Epithelial cell of esophagus (primary cell): ENCODE measurements around the gene GPR160.

ENCODE experiments used
- DNase-seq: peaks from one replicate; pipeline ENCODE4 v3.0.0; 2010; ENCODE audit warnings: low read depth
- H3K4me3 ChIP-seq: 2 replicates; pipeline ENCODE4 v1.5.1; 2011; ENCODE audit warnings: mild to moderate bottlenecking, low read length, control low read depth
- CTCF ChIP-seq: IDR thresholded peaks from 2 replicates; pipeline ENCODE4 v1.5.1; 2011; ENCODE audit warnings: low read depth, mild to moderate bottlenecking, low read length, control low read depth, inconsistent platforms; ENCODE audit not compliant: insufficient read depth; ENCODE audit errors: missing control alignments

The GPR160 gene

DNA sequence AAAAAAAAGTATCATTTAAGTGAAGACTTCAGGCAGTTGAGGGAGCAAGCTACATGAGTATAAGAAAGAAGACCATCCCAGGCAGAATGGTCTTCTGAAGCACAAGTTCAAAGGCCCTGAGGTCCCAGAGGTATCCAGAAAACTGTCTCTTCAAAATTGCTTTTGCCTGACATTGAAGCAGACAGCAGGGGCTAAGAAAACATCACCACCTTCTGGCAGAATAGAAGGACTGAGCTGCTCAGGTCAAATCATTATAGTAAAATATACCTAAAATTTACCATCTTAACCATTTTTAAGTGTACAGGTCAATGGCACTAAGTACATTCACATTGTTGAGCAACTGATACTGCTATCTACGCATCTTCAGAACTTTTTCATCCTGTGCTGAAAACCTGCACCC, 16.4 kb downstream of the GPR160 start:
- peak; percentile 11 for DNase-seq
- TF ChIP-seq CTCF, result peak; percentile 45
- H3K4me3 ChIP-seq, result no peak overlapping the region

DNA sequence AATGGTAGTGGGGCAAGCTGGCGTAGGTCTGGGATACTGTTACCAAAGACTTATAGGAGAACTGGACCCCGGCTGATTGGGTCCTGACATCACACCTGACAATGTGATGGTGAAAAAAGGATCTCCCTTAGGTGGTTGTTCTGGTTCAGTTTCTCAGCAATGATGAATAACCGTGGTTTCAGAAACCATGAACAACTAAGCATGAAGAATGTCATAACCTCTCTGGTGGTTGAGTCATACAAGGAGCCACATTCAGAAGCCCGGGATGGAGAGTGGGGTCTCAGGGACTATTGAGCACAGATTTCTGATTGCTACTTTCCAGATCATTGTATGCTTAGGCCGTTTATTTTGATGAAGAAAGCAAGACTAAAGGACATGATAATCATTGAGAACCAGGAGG, 17.4 kb downstream of the GPR160 start:
- peak; percentile 65 for DNase-seq
- TF ChIP-seq CTCF, result no peak
- no peak overlapping the region for H3K4me3 ChIP-seq

GRCh38 chr3:170056710-170057454, 19.1 kb downstream of the GPR160 start:
- peak; percentile 8 for DNase-seq
- no peak for TF ChIP-seq CTCF
- no peak overlapping the region for H3K4me3 ChIP-seq

- H3K4me3 ChIP-seq, result no peak overlapping the region
- DNase-seq, result no peak
- TF ChIP-seq CTCF, result no peak
Observed at GRCh38 chr3:170057550-170057949, 19.8 kb downstream of the GPR160 start.

DNA sequence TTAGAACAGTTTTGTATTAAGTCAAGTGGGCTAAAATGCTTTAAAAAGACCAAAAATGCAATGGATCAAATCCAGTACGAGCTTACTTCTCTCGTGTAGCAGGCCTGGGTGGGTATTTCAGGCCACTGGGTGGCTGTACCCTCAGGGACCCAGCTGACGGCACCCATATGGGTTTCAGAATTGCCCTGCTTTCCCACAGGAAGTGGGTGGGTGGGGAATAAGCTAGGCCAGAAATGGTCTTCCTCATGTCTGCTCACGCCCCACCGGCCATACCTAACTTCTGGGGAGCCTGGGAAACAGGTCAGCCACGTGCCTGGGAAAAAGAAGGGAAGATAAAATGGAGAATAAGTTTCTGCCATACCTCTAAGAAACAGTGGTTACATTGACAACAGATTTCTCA, 20.3 kb downstream of the GPR160 start:
- DNase-seq, result no peak

DNA sequence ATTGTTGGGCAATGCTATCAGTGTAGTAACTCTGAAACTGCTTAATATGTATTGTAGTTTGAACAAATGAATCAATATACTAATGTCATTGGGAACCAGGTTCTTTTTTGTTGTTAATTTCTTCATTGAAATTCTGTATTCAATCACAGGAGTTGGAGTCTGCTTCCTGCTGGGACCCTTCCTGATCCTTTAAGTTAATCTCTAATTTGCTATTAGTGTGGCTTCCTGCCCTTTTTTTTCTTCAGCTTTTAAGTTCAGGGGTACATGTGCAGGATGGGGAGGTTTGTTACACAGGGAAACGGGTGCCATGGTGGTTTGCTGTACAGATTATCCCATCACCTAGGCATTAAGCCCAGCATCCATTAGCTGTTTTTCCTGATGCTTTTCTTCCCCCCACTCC, 21.7 kb downstream of the GPR160 start:
- TF ChIP-seq CTCF, result no peak
- DNase-seq, result no peak
- H3K4me3 ChIP-seq, result no peak overlapping the region

More for the DNA sequence above, 20.3 kb downstream of the GPR160 start:
- H3K4me3 ChIP-seq, result no peak overlapping the region
- TF ChIP-seq CTCF, result no peak

- DNase-seq, result no peak
- no peak for TF ChIP-seq CTCF
- H3K4me3 ChIP-seq, result no peak overlapping the region
Observed at GRCh38 chr3:170062068-170062467, 24.3 kb downstream of the GPR160 start.
